Uterus (tissue), 4 donors: Measurements from ENCODE around the gene ELMO1. TPM values are rescaled to one million over a fixed set of nuclear protein-coding genes. Genes with fewer than 3 reads are reported as not detected.

Experiments
- DNase-seq, 2 donors: peaks; one replicate each; pipeline ENCODE4 v3.0.0-alpha.2; 2019 to 2020
- H3K27ac ChIP-seq, 2 donors: fragments of 200-600 bp; sonication (generic); 1 replicate in 1 of 2; 2 replicates in 1 of 2; pipeline ENCODE4 v1.5.1; 2016 to 2018
- H3K27me3 ChIP-seq, 2 donors: fragments of 200-600 bp; sonication (generic); one replicate each; pipeline ENCODE4 v1.5.1; 2018 to 2019; ENCODE audit warnings: control low read depth in 1 of 2
- H3K36me3 ChIP-seq, 2 donors: fragments of 200-600 bp; sonication (generic); one replicate each; pipeline ENCODE4 v1.5.1; 2019; ENCODE audit warnings: control low read depth in 1 of 2
- H3K4me1 ChIP-seq, 2 donors: fragments of 200-600 bp; sonication (generic); one replicate each; pipeline ENCODE4 v1.5.1; 2018 to 2019; ENCODE audit warnings: control low read depth in 1 of 2
- H3K4me3 ChIP-seq, 2 donors: fragments of 200-600 bp; sonication (generic); 1 replicate in 1 of 2; 2 replicates in 1 of 2; pipeline ENCODE4 v1.5.1; 2018 to 2019; ENCODE audit warnings: mild to moderate bottlenecking in 1 of 2
- H3K9me3 ChIP-seq, 2 donors: fragments of 200-600 bp; sonication (generic); one replicate each; pipeline ENCODE4 v1.5.1; 2019; ENCODE audit warnings: control low read depth in 1 of 2
- CTCF ChIP-seq, 4 experiments: fragments of 200-600 bp in 2 of 4; fragments of 450-650 bp in 2 of 4; sonication (generic) in 2 of 4; IDR thresholded peaks; one replicate each; pipeline ENCODE4 v1.5.1; 2016 to 2019; ENCODE audit warnings: antibody characterized with exemption in 4 of 4, mild to moderate bottlenecking in 2 of 4, moderate library complexity in 1 of 4
- POLR2A ChIP-seq, 2 donors: fragments of 450-650 bp; IDR thresholded peaks; one replicate each; pipeline ENCODE4 v1.6.1; 2016; ENCODE audit warnings: antibody characterized with exemption in 2 of 2, mild to moderate bottlenecking in 1 of 2, moderate library complexity in 1 of 2
- intact Hi-C: fragments of 100-400 bp; cut with DNase I; formaldehyde crosslinking; loops from one replicate; pipeline ENCODE4 v1.15.1; 2023; ENCODE audit warnings: low total_unique reads
- total RNA-seq, 4 donors: library from RNA; depleted of rRNA in 3 of 4; stranded (reverse); fragments of >200 nt in 3 of 4; gene quantifications; one replicate each; pipeline versions ENCODE4 v1.1.0 to v1.2.4, GENCODE V29; 2014 to 2023
- donor health status: DM: yes; HTN: yes; CAD: no.

The ELMO1 gene
- total RNA-seq, 4 donors from 2014 or later: 37.9 to 64.7 (median 55.5) TPM

GRCh38 chr7:37027104-37027503 is 421.6 kb downstream of the ELMO1 start:
- no peak for DNase-seq
- TF ChIP-seq POLR2A (IDR thresholded peaks at IDR 0.05): no peak
- TF ChIP-seq CTCF (IDR thresholded peaks at IDR 0.05): no peak
- H3K36me3 ChIP-seq: no peaks in the 10 kb centered on the region

GRCh38 chr7:37018954-37019353 is 429.7 kb downstream of the ELMO1 start:
- DNase-seq: no peak

More at GRCh38 chr7:37027104-37027503, 421.6 kb downstream of the ELMO1 start:
- Histone ChIP-seq H3K27me3 (no peaks in the 10 kb centered on the region), H3K9me3 (no peaks in the 10 kb centered on the region), H3K4me3 (no peak overlapping the region), H3K4me1 (peaks cover 0 to 7% of the 10 kb centered on the region in 2 donors), H3K27ac (no peak overlapping the region)
- intact Hi-C loops: loop anchor here (5.0 kb wide), 1 partner anchor 1345 kb away; no protein-coding TSS in a partner anchor

GRCh38 chr7:37016064-37016878 is 432.4 kb downstream of the ELMO1 start:
- no peaks in the 10 kb centered on the region for H3K4me1 ChIP-seq
- H3K4me3 ChIP-seq: no peak overlapping the region
- H3K27me3 ChIP-seq: no peaks in the 10 kb centered on the region
- intact Hi-C loops: no loop called here
- no peak overlapping the region for H3K27ac ChIP-seq
- H3K9me3 ChIP-seq: no peaks in the 10 kb centered on the region
- DNase-seq: no peak
- TF ChIP-seq CTCF (IDR thresholded peaks at IDR 0.05) (no peak), POLR2A (IDR thresholded peaks at IDR 0.05) (no peak)
- no peaks in the 10 kb centered on the region for H3K36me3 ChIP-seq

More at GRCh38 chr7:37018954-37019353, 429.7 kb downstream of the ELMO1 start:
- intact Hi-C loops: no loop called here
- Histone ChIP-seq H3K9me3 (no peaks in the 10 kb centered on the region), H3K27me3 (no peaks in the 10 kb centered on the region), H3K4me1 (no peaks in the 10 kb centered on the region), H3K36me3 (no peaks in the 10 kb centered on the region), H3K4me3 (no peak overlapping the region), H3K27ac (no peak overlapping the region)
- TF ChIP-seq CTCF (IDR thresholded peaks at IDR 0.05): no peak
- TF ChIP-seq POLR2A (IDR thresholded peaks at IDR 0.05): no peak

- H3K4me3 ChIP-seq: no peak overlapping the region
- no peak for DNase-seq
- intact Hi-C loops: no loop called here
- no peaks in the 10 kb centered on the region for H3K27me3 ChIP-seq
- no peaks in the 10 kb centered on the region for H3K9me3 ChIP-seq
- no peak for TF ChIP-seq POLR2A (IDR thresholded peaks at IDR 0.05)
- TF ChIP-seq CTCF (IDR thresholded peaks at IDR 0.05): no peak
- H3K4me1 ChIP-seq: no peaks in the 10 kb centered on the region
- H3K27ac ChIP-seq: no peak overlapping the region
- H3K36me3 ChIP-seq: no peaks in the 10 kb centered on the region
These were observed 433.2 kb downstream of the ELMO1 start for GRCh38 chr7:37015353-37016034.

- H3K9me3 ChIP-seq: no peaks in the 10 kb centered on the region
- no peak for DNase-seq
- no peak overlapping the region for H3K4me3 ChIP-seq
- H3K36me3 ChIP-seq: no peaks in the 10 kb centered on the region
- TF ChIP-seq POLR2A (IDR thresholded peaks at IDR 0.05): no peak
- no peaks in the 10 kb centered on the region for H3K4me1 ChIP-seq
- intact Hi-C loops: no loop called here
- no peak overlapping the region for H3K27ac ChIP-seq
- H3K27me3 ChIP-seq: no peaks in the 10 kb centered on the region
These were observed 434.9 kb downstream of the ELMO1 start for GRCh38 chr7:37013771-37014170.
